NCI-H1436 (cell line): ENCODE measurements around the gene TRAIP.

Experiments used
- DNase-seq: peaks from one replicate; lab custom pipeline; 2025; lab: John Stamatoyannopoulos, UW

The TRAIP gene

DNA sequence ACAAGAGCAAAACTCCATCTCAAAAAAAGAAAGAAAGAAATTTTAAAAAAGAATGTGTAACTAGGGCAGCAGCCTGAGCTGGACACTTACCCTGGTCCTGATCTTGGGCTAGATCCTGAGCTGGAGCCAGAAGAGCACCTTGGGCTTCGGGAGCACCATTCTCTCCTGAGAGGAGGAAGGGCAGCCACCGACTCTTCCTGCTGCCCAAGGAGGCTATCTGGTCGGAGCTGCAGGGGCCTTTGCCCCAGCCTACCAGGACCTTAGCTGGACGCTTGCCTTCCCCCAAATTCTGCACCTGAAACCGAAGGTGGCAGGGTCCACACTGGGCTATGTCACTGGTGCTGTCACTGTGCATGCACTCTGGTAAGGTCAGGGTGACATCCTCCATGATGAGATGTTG, 20.2 kb upstream of the TRAIP start:
- DNase-seq = no peak

DNA sequence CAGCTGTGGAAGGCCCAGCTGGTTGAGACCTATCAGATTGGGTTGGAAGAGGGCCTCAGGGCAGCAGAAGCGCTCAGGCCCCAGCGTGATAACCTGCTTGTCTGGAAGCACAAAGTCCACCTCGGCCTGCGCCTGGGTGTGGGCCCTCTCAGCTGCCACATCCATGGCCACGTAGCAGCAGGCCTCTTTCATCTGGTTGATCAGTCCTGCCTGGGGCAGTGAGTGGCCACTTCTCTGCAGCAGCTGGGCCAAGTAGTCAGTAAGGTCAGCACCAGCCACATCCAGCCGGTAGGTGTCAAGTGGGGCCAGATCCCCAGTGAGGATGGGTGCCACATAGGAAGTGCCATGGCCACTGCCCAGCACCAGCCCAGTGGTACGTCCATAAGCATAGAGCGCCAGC, 17.3 kb upstream of the TRAIP start:
- no peak for DNase-seq

DNA sequence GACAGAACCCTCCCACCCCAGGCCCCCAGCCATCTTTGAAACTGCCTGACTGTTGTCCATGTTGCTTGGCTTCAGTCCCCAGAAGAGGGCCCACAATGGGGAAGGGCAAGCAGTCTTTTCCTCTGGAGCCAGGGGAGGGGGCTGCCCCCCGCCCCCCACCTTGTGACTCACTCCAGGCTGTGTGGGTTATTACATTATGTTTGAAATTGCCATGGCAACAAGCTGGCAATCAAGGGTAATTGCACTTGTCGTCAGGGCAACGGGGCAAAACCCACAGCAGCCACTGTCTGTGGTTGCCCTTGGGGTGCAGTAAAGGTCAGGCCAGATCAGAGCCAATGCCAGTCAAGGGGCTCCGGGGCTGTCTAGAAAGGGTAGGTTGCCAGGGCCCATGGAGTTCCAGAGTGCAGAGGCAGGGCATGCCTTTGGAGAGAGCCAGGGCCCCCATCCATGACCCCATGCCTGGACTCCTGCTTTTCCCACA, 16.5 kb upstream of the TRAIP start:
- DNase-seq = no peak

DNA sequence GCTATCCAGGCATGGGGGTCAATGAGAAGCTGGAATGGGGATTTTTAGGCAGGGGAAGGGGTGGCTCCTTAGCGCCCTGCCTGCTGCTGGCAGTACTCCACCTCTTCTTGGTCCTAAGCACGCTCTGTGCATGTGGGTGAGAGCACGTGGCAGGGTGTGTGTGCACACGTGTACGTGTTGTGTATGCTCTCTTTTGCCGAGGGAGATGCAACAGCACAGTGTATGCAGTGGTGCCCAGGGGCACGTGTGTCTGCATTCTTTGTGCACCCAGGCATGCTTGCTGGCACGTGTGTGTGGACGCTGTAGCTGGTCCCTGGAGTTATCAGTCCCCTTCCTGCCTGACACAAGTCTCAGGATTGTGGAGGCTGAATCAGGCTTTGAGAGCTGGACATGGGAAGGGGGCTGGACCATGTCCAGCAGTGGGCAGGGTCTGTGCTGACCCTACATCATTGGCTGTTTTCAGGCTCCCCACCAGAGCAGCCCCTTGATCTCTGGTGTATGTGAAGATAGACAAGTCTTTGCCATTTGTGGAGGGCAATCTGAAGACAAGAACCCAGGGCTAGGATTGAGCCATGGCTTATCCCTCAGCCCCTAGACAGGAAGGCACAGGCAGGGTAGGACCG, 15.3 kb upstream of the TRAIP start:
- DNase-seq = no peak

DNA sequence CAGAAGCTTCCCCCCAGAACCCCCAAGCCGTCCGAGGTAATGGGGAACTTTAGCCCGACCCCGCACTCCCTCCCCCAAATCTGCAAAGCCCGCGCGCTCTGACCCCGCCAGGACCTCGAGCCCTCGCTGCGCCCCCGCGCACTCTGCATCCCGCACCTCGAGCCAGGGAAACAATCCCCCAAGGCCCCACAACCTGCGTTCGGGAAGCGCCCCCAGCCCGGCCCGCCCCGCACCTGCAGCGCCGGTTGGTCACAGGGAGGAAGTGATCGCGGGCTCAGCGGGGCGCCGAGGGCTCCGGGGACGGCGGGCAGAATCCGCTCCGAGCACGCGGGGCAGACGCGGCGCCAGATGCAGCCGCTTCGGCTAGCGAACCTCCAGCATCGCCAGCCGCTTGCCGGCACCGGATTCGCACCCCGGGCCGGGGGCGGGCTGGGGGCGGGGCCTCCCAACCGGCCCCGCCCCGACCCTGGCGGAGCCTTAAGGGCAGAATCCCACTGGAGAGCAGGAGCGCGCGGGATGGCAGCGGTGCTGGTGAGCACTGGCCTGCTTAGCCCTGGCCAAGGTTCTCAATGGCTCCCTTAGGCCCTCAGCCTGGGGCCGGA, 13.3 kb upstream of the TRAIP start, which contains the start of gene CAMKV:
Gene CAMKV, minus strand, starts transcription at position 382 of the 602 bp plus-strand sequence. CDS start 7,518 bp downstream, outside the sequence.
- no peak for DNase-seq

DNA sequence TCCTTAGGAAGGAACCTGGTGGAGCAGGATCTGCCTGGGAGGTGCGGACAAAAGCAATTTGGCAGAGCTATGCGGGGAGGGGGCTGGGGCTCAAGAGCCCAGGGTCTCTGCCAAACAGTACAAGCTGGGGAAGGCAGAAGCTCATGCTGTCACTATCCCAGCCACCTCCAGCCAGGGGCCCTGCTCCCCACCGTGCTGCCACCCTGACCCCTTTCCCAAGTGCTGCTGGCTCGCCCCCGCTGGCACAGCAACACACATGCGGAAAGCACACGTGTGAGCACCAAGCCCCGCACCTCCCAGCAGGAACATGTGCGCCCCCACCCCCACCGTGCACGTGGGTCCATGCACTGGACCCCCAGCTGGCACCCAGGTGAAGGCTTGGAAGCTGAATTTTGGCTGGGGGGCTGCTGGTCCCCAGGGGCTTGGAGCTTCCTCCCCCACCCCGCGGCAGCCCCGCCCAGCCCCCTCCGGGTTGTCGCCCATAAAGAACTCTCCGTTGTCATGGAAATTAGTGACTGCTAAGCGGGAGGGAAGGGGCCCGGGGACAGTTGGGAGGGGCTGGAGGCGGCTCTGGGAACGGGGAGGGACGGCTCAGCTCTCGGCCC, 12.6 kb upstream of the TRAIP start:
- no peak for DNase-seq

DNA sequence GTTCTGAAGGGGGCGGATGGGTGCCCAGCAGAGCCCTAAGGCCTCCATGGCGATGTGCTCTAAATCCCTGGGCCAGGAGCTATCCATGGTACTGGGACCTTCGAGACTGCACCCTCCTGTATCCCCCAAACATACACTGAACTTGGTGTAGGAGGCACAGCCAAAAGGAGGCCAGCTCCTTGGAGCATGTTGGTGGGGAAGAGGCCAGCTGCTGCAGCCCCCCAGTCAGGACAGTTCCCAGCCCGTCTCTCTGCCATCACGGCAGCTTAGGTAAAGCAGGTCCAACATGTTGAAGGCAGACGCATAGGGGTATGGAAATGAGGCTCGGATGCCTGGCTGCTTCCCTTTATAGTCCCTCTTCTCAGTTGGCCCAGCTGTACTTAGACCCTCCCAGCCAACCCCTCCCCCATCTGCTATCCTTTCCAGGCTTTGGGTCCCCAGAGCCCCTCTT, 11.5 kb upstream of the TRAIP start:
- DNase-seq = no peak

DNA sequence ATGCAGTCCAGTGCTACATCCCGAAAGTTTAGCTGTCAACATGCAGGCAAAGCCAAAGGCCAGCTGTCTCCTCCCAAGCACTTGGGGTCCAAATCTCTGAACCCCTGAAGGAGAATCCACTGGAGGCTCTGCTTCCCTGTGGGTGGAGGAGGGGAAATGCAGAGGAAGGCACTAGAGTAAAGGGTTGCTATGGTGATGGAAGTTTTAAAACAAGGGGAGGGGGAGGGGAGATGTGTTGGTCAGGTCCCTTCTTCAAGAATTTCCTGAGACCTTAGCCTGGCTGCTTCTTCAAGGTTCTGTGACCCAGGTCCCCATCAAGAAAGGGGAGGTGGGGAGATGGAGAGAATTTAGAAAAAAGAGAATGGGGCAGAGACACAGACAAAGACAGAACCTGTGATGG, 11.0 kb upstream of the TRAIP start:
- no peak for DNase-seq

DNA sequence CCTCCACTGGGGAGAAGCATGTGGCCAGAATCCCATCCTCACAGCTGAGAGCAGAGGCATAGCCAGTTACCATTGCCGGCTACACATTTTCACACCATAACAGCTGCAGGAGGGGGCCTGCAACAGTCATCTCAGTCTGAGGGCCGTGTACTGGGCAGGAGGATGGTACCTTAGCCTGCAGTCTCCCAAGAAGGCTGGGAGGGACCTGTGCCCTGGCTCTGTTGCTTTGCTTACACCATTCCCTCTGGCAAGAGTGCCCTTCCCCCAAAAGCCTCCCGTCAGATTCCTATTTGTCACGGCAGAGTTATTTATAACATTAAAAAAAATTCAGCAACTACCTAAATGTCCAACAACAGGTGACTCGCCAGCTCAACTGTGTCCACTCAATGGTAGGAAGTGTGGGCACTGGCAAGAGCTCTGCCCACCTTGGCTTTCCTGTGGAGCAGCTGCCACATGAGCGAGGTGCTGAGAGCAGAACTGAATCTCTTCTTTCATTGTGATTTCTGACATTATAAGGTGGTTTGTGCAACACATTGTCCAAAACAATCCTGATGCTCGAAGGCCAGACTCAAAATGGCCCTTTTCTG, 8.9 kb upstream of the TRAIP start:
- DNase-seq = no peak

DNA sequence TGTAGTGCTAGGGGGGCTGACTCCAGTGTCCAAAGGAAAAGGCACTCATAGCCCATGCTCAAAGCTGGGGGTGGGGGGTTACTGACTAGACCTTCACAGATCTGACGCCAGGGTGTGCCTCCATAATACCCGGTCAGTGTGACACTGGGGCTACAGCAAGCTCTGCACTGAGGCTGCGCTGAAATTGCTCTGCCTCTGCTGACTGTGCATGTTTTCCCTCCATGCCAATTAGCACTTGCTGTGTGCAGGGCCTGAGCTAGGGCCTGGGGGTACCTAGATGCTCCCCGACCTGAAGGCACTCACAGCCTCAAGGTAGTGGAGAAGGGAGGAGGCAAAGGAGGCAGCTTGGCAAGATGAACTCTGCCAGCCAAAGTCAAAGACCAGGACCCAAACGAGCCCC, 8.1 kb upstream of the TRAIP start:
- DNase-seq = no peak

DNA sequence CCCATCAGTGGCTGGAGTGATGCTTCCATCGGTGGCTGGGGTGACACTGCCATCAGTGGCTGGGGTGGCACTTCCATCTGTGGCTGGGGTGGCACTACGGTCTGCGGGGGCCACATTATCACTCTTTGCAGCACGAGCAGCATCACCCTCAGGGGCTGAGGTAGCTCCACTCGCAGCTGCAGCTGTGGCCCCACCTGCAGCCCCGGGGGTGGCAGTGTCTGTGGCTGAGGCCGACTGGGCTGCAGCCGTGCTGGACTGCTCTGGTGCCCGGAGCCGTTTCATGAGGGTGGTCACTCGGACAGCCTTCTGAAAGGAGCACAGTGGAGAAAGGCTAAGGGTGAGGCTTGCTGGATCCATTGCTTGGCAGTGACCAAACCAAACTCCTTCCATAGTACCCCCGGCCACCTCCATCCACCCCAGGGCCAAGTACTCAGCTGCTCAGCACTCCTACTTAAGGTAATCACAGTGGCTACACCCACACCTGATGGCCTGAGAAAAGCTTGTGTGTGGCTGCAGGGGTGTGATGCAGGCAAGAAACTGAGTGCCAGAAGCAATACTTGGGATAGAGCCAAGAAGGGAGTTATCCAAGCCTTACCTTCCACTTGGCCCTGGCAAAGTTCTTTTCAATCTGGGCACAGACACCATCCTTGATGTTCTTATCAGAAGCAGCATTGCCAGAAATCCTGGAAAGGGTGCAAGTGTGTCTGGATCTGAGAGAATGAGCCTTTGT, 3.4 kb upstream of the TRAIP start:
- DNase-seq = no peak

DNA sequence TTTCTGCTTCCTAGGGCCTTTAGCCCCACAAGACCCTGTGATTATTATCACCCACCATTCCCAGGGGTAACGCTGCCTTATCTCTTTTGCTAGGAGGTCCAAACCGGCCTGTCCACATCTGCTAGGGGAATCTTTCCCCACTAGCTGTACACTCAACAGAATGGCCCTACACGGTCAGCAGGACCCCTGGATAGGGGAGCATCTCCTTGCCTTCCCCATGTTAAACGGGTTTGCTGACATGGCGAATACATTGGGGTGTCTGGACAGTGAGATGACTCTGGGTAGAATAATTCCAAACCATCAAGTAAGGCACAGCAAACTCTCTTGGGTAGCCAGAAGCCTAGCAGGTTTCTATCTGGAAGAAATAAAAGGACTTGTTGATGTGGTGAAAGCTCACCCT, 702 bp downstream of the TRAIP start:
- no peak for DNase-seq

DNA sequence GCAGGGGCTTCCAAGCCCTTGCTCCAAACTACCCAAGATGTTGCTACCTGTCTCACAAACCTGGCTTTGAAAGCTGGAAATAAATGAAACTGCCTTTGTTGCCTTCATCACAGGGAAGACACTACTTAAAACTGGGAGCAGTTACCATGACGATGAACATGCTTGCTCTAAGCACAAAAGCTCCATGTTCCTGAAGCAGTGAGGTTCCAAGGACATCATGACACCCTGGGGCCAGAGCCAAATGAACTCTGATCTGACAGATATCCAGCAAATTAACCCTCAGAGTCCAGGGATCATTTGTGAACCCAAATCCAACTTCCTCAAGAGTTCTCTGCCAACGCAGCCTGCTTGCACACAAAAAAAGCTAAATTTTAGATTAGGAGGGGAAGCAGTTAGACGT, 10.7 kb downstream of the TRAIP start:
- no peak for DNase-seq

DNA sequence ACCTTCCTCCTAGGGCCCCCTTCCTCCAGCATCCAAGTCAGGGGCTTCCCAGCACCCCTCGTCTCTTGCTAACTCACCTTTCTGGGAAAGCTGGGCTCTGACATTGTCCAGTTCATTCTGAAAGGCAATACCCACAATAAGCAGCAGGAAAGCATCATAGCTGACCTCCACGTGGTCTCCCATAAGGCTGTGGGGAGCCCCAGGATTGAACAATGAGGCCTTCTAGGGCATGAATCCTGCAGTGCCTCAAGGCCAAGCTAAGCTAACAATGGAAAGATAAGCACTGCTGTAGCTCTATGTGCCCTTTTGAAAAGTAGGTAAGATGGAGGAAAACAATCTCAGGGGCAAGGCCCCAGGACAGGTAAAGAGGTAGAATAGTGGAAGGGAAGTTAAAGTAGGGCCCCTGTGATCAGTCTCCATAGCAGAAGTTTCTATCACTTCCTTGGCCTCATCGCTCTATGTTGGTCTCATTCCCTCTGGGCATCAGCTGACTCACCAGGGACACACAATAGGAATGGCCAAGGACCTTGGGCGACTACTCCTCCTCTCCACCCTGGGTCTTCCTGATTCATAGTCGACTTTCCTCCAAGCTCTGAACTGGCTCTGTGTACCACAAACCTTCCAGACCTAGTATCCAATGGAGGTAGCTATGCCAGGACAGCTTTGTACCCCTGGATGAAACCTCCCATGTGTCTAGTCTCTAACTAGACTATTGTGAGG, 11.7 kb downstream of the TRAIP start:
- no peak for DNase-seq

DNA sequence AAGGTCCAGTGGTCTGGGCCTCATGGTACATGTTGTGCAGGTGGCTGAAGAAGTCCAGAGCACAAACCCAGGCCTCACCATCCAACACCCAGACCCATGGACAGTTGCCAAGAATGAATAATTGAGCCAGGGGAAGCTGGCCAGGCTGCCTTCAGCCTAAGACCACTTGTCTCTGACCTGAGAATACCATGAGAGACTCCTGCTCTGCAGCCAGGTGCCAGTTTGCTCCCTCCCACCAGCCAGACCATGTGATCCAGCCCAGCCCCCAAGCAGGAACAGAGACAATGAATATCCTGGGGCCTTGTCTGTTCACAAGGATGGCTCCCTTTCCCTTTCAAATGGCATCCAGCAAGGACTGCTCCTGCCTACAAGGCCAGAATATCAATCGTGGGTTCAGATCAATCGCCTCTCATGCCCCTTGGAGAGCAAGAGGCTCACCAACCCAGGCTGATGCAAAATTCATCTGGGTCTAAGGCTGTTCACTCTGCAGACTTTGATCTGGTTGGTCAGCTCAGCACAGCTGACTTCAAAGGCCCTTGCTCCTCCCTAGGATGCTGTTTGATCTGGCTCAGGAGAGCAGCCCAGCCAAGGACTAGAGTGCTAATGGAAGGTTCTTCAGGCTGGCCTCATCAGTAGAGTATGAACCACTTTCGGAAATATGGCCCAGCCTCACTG, 13.4 kb downstream of the TRAIP start:
- DNase-seq = no peak

DNA sequence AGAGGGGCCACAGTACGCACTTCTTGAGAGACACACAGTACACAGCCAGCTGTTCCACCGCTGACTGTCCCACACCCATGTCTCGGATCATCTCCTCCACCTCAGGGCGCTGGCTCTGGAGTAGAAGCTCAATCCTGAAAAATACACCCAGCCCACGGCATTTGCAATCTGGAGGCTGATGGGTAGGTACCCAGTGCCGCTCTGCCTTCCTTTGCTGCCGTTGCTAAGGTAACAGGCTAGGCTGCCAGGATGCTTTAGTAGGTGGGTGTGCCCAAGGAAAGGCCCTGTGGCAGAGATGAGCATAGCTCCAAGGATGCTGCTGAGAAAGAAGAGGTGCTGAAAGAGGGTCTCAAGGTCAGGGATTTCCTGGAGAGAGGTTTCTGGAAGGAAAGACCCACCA, 14.6 kb downstream of the TRAIP start:
- no peak for DNase-seq

DNA sequence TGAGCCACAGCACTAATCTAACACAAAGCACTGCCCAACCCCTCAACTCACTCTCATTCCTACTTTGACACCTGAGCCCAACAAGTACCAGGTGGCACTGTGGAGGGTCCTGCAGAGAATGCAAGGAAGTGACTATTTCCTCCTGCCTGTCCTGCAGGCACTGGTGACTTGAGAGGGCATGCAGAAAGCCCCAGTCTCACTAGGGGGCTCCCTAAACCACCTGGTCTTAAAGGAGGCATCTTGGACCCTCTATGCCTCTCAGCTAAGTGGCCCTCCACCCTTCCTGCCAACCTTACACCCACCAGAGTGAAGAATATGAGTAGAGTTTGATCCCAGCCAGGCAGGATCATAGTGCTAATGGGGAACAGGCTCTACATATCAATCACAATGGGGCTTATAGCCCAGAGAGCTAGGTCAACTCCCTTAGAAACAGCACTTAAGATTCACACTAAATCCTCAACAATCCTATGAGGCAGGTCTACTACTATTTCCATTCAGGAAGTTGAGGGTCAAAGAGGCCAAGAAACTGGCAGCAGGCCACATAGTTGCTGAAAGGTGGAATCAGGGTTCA, 15.2 kb downstream of the TRAIP start:
- DNase-seq = no peak

DNA sequence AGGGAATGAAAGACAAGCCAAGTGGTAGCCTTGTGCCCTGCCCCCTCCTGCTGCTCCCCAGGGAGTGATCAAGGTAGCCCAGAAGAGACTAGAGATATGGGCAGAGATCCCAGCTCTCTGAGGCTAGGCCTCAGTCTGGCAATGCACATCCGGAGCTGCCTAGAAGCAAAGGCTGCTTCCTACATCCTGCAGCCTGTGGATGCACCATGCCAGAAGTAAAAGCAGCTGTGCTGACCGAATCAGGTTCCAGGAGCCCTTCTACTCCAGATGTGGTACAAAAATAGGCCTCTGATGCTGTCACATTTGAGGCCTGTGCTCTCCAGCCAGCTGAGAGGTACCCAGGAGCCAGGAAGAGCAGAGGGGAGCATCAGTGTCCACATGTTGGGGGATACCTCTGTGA, 16.0 kb downstream of the TRAIP start:
- no peak for DNase-seq

DNA sequence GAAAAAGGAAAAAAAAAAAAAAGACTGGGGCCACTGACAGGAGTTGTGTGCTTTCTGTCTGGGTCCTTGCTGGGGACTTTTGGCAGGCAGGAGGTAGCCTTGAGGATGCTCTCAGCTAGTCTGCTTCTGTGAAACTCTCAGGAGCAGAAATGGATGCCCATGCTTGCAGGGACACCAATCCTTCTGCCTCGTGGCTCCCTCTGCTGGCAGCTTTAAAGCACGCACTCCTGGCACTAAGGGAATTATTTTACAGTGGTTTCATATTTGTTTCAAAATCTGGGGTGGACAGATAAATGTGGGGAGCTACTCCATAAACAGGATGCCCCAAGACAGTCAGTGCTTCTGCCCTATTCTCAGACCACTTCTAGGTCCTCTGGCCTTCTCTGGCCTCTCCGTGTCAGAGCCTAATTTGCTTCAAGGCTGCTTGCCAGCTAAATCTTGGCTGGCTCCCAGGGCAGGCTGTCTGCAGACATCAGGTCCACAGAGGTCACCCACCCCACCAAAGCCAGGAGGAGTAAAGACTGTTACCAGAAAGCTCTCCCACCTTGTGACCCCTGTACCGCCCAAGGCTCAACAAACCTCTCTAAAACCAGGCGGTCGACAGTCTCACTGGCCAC, 17.1 kb downstream of the TRAIP start:
- peak; percentile 39 for DNase-seq

DNA sequence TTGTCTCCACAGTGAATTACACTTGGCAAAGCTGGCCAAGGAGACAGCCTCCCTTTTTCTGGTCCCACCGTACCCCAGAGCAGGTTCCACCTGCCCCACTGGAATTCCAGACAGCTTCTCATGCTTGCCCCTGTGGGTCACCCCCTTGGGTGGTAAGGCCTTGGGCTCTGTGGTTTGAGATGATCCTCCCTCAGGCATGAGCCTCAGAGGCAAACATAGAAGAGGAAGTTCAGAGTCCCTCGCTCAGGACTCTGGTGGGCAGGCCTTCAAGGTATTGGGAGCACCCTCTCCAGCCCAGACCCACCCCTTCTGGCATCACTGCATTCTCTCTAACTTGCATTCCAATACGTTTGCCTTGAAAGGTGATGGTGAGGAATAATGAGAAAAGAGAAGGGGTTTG, 25.0 kb downstream of the TRAIP start:
- DNase-seq = no peak
